ENCODE results near the gene ZNF195.

DNA sequence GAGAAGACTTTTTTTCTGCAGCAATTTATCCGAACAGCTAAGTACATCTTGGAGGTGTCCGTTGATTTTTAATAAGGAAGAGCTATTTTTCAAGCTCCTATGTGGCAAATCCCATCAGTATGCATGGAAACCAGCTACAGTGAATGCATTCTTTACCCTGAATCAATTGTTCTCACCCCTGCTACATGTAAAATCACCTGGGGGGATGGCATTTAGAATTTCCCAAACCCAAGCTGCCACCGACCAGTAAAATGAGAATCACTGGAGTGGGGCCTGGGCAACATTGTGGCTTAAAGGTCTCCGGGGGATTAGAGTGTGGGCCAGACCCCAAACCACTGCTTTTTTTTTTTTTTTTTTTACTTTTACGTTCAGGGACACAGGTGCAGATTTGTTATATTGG is 2.8 kb upstream of the ZNF195 start:
- no peak for TF ChIP-seq ZNF384 (IDR thresholded peaks at IDR 0.05)
- no peak for TF ChIP-seq SUZ12 (IDR thresholded peaks at IDR 0.05)
- TF ChIP-seq FOXK2 (IDR thresholded peaks at IDR 0.05): no peak
- TF ChIP-seq ELF4 (IDR thresholded peaks at IDR 0.05): no peak
- TF ChIP-seq LEF1 (IDR thresholded peaks at IDR 0.05; ENCODE audit: borderline replicate concordance): no peak
- no peak for TF ChIP-seq BHLHE40 (IDR thresholded peaks at IDR 0.05; ENCODE audit: borderline replicate concordance)
- TF ChIP-seq SP1 (IDR thresholded peaks at IDR 0.05): no peak
- no peak for TF ChIP-seq FOXA1 (IDR thresholded peaks at IDR 0.05)
